GM12878 (cell line): ENCODE data around the gene UQCRH. TPM values are rescaled to one million over a fixed set of nuclear protein-coding genes. Genes with fewer than 3 reads are reported as not detected.

Experiments
- BACH1 ChIP-seq: fragments of 450-650 bp; IDR thresholded peaks from 2 replicates; pipeline ENCODE4 v1.6.1; 2017; ENCODE audit warnings: mild to moderate bottlenecking, borderline replicate concordance
- CBX3 ChIP-seq: fragments of 200-600 bp; sonication (generic); IDR thresholded peaks from 2 replicates; pipeline ENCODE4 v1.6.1; 2016; ENCODE audit warnings: low read depth, borderline replicate concordance
- CEBPB ChIP-seq, 2 experiments: fragments of 150-350 bp in 1 of 2; IDR thresholded peaks; 2 replicates each; pipeline ENCODE4 v1.6.1; 2012 to 2014; ENCODE audit warnings: low read depth in 2 of 2, low read length in 2 of 2, borderline replicate concordance in 1 of 2, inconsistent platforms in 1 of 2
- DPF2 ChIP-seq: fragments of 450-650 bp; IDR thresholded peaks from 2 replicates; pipeline ENCODE4 v1.6.1; 2017; ENCODE audit warnings: mild to moderate bottlenecking
- ELK1 ChIP-seq: IDR thresholded peaks from 2 replicates; pipeline ENCODE4 v1.6.1; 2012; ENCODE audit warnings: low read depth, low read length, improper control_type of control experiment
- ETV6 ChIP-seq, 2 experiments: fragments of 450-650 bp in 1 of 2; IDR thresholded peaks in 1 of 2; conservative IDR thresholded peaks in 1 of 2; 2 replicates each; pipeline ENCODE4 v1.6.1; 2014; ENCODE audit warnings: antibody characterized with exemption in 1 of 2, borderline replicate concordance in 1 of 2, low read depth in 1 of 2, mild to moderate bottlenecking in 1 of 2, moderate library complexity in 1 of 2
- FOXM1 ChIP-seq: IDR thresholded peaks from 2 replicates; pipeline ENCODE4 v1.6.1; 2012; ENCODE audit warnings: low read depth, mild to moderate bottlenecking, inconsistent platforms, low read length, moderate library complexity
- HSF1 ChIP-seq: fragments of 150-350 bp; IDR thresholded peaks from 2 replicates; pipeline ENCODE4 v1.6.1; 2014; ENCODE audit warnings: mild to moderate bottlenecking, low read depth, low read length
- PBX3 ChIP-seq: IDR thresholded peaks from 2 replicates; pipeline ENCODE4 v1.6.1; 2011; ENCODE audit warnings: mild to moderate bottlenecking, low read depth, low read length, moderate library complexity; ENCODE audit not compliant: insufficient replicate concordance
- PKNOX1 ChIP-seq: fragments of 450-650 bp; IDR thresholded peaks from 2 replicates; pipeline ENCODE4 v1.6.1; 2016; ENCODE audit warnings: mild to moderate bottlenecking
- PRDM15 ChIP-seq: fragments of 450-650 bp; formaldehyde crosslinking; IDR thresholded peaks from 2 replicates; pipeline ENCODE4 v1.4.0; 2020; ENCODE audit warnings: mild to moderate bottlenecking, moderate library complexity
- TAF1 ChIP-seq: IDR thresholded peaks from 2 replicates; pipeline ENCODE4 v1.6.1; 2011; ENCODE audit warnings: mild to moderate bottlenecking, low read depth, low read length, borderline replicate concordance
- YY1 ChIP-seq: IDR thresholded peaks from 2 replicates; pipeline ENCODE4 v1.6.1; 2011; ENCODE audit warnings: low read depth, mild to moderate bottlenecking, low read length
- ZBED1 ChIP-seq: IDR thresholded peaks from 2 replicates; pipeline ENCODE4 v1.6.1; 2016; ENCODE audit warnings: borderline replicate concordance
- ZNF207 ChIP-seq: fragments of 450-650 bp; IDR thresholded peaks from 2 replicates; pipeline ENCODE4 v1.6.1; 2014; ENCODE audit warnings: antibody characterized with exemption, mild to moderate bottlenecking, borderline replicate concordance
- ZNF687 ChIP-seq: fragments of 450-650 bp; IDR thresholded peaks from 2 replicates; pipeline ENCODE4 v1.6.1; 2017; ENCODE audit warnings: mild to moderate bottlenecking, moderate library complexity
- polyA plus RNA-seq, 11 experiments: library from polyadenylated mRNA; depleted of rRNA in 4 of 11; unstranded in 6 of 11; stranded (reverse) in 5 of 11; fragments of >200 nt; fragmentation: Nextera tagmentation in 4 of 11; fragmentation: Illumina TruSeq in 1 of 11; extraction: Ambion mirVana in 4 of 11; extraction: Trizol in 1 of 11; gene quantifications; 1 replicate in 1 of 11; 2 replicates in 10 of 11; pipeline versions ENCODE4 v1.2.1 to v1.2.3, GENCODE V29; 2011 to 2016; ENCODE audit warnings: inconsistent platforms in 2 of 11, missing spikeins in 2 of 11, low read depth in 1 of 11
- total RNA-seq, 4 experiments: library from RNA; depleted of rRNA in 3 of 4; stranded (reverse); fragments of >200 nt in 3 of 4; fragmentation: Illumina TruSeq in 1 of 4; extraction: Trizol in 1 of 4; gene quantifications; 2 replicates each; pipeline versions ENCODE4 v1.2.1 to v1.2.3, GENCODE V29; 2013 to 2021

The UQCRH gene
- total and polyA plus RNA-seq, 10 of the 15 experiments (the other 5 are each of a cell fraction or from before 2014, with no cell fraction given), result 363 to 1,782 (median 597) TPM

- TF ChIP-seq HSF1 (no peak), PRDM15 (no peak), ZBED1 (peak; percentile 83), ZNF687 (no peak), PBX3 (no peak), TAF1 (no peak), BACH1 (no peak), ELK1 (no peak), ZNF207 (no peak), PKNOX1 (no peak), ETV6 (conservative IDR thresholded peaks at IDR 0.05 in 1 of 2, IDR thresholded peaks at IDR 0.05 in 1 of 2; ENCODE audit: borderline replicate concordance in 1 of 2, low read depth in 1 of 2) (no peak), YY1 (no peak), DPF2 (no peak; the same call in 1 of the 2 replicates), FOXM1 (no peak), CBX3 (no peak), CEBPB (IDR thresholded peaks at IDR 0.05; ENCODE audit: borderline replicate concordance in 1 of 2, low read depth in 2 of 2, low read length in 2 of 2) (no peak)
Measured at GRCh38 chr1:46333300-46334029, 30.0 kb downstream of the UQCRH start (continued).
